Hematopoietic multipotent progenitor cell (in vitro differentiated cells): ENCODE data around the gene TSEN54. TPM values are rescaled to one million over a fixed set of nuclear protein-coding genes. Genes with fewer than 3 reads are reported as not detected.
A peak's percentile ranks its signal among the peaks of the same experiment; 100 is the strongest.

Experiments
- DNase-seq, 3 donors: peaks; one replicate each; pipeline ENCODE4 v3.0.0-alpha.2; 2011 to 2015; ENCODE audit warnings: low read depth in 2 of 3, low spot score in 2 of 3
- total RNA-seq: library from RNA; depleted of rRNA; stranded (reverse); fragments of >200 nt; gene quantifications from one replicate; pipeline ENCODE4 v1.2.3, GENCODE V29; 2012

TSEN54 gene
- total RNA-seq, 1 donor = 30.2 TPM

GRCh38 chr17:75558666-75559530 is 42.6 kb downstream of the TSEN54 start:
- DNase-seq = no peak

GRCh38 chr17:75559958-75560533 is 43.7 kb downstream of the TSEN54 start:
- no peak for DNase-seq

- DNase-seq = peak in 1 of 3 donors; percentile 16
Measured at GRCh38 chr17:75561927-75562603, 45.7 kb downstream of the TSEN54 start.

GRCh38 chr17:75563063-75563758 is 46.9 kb downstream of the TSEN54 start:
- no peak for DNase-seq

GRCh38 chr17:75564195-75564594 is 47.9 kb downstream of the TSEN54 start:
- no peak for DNase-seq

DNA sequence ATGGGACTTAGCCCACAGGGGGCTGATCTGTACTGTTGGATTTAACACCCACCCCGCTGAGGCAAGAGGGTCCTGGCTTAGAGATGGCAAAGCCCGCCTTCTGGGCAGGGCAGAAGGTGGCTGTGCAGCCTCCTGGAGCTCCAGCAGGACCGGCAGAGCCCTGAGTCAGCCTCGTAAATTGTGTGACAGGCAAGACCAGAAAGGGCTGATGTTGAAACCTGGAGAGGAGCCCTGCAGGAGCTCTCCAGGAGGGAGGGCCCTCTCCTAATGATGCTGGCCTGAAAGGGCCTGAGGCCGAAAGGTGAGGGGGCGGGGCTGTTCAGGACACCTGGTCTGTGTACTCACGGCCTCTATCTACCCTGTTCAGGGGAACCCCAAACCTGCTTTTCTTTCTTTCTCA is 48.7 kb downstream of the TSEN54 start:
- DNase-seq = no peak

DNA sequence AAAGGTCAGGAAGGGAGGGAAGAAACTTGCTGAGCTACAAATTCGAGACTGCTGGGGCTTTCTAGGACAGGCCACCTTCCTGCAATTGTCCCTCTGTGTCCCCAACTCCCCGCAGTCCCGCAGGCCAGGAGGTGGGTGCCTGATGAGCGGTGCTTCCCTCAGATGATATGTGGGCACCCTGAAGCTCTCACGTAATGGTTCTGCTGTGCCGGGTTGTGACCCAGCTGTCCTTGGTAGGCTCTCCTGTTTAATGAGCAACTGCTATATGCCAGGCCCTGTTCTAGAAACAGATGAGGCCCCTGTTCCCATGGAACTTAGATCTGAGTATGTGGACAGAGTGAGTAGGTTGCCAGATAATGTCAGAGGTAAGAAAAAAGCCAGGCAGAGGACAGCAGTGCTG is 49.3 kb downstream of the TSEN54 start:
- DNase-seq = no peak

DNA sequence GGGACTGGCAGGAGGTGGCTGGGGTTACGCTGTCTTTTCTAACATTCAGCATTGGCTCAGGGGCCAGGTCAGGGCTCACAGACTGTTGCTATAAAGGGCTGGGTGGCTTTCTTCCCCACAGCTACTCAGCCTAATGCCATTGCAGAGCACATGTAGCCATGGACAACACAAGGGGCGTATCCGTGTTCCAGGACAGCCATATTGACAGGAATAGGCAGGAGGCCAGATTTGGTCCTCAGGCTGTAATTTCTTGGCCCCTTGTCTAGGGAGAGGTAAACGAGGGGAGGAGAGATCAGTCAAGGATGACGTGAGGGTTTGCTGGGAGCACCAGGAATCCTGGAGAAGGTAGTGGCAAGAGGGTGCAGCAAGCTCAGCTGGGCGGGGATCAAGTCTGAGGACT is 50.1 kb downstream of the TSEN54 start:
- no peak for DNase-seq

- DNase-seq = no peak
Measured at GRCh38 chr17:75566834-75567233, 50.5 kb downstream of the TSEN54 start.

DNA sequence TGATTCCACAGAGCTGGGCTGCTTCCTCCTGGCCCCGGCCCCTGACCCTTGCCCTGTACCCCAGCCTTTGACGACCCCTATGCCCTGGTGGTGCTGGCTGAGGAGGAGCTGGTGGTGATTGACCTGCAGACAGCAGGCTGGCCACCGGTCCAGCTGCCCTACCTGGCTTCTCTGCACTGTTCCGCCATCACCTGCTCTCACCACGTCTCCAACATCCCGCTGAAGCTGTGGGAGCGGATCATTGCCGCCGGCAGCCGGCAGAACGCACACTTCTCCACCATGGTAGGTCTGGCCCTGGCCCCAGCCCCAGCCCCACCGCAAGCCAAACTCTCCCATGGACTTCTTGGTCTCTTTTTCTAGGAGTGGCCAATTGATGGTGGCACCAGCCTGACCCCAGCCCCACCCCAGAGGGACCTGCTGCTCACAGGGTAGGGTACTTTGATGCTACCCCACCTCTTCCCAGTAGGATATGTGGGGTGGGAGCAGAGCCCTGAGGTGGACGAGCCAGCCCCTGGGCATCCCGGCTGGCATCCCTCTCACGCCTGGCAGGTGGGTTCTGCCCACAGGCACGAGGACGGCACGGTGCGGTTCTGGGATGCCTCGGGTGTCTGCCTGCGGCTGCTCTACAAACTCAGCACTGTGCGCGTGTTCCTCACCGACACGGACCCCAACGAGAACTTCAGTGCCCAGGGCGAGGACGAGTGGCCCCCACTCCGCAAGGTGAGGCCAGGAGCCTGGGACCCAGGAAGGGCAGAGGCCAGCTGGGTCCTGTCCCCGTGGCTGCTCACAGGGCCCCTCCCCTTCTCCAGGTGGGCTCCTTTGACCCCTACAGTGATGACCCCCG is 52.3 kb downstream of the TSEN54 start:
- no peak for DNase-seq

DNA sequence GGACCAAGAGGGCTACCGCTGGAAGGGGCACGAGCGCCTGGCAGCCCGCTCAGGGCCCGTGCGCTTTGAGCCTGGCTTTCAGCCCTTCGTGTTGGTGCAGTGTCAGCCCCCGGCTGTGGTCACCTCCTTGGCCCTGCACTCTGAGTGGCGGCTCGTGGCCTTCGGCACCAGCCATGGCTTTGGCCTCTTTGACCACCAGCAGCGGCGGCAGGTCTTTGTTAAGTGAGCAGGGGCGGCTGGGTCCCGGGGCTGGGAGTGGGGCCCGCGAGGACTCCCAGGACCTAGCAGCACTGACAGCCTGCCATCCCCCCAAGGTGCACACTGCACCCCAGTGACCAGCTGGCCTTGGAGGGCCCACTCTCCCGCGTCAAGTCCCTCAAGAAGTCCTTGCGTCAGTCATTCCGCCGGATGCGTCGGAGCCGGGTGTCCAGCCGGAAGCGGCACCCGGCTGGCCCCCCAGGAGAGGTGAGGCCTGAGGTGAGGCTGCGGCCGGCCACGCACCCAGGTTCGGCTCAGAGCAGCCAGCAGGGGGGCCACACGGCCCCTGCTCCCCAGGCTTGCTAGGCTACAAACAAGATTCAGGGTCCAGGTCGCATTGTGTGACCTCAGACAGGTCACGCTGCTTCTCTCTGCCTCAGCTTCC is 53.8 kb downstream of the TSEN54 start:
- no peak for DNase-seq

- DNase-seq = no peak
Measured at GRCh38 chr17:75570772-75571171, 54.4 kb downstream of the TSEN54 start.

DNA sequence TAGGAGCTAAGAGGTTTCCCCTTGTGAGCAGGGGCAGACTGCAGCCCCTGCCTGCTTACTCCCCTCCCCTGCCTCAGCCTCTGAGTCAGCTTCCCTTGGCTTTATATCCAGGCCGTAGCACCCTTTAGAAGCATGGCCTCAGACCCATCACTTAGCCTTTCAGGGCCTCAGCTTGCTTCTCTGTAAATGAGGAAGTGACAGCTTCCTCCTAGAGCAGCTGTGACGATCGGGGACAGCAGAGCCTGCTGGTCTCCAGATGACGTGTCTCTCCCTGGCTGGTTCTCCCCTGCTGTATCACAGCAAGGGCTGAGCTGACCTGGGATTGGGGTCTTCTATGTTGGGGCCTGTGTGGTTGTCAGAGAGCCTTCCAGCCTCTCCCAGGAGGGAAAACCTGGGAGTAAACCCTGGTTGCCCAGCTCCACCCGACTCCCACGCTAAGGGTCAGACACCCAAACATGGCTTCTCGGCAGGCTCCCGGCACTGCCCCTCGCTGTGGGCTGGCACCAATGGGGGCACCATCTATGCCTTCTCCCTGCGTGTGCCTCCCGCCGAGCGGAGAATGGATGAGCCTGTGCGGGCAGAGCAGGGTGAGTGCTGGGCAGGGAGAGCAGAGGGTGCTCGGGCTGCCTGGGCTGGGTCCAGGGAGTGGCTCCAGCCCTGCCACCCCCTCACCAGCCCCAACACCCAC is 55.0 kb downstream of the TSEN54 start:
- peak in 2 of 3 donors; percentile 92 to 98 for DNase-seq

GRCh38 chr17:75571885-75572215 is 55.5 kb downstream of the TSEN54 start:
- no peak for DNase-seq

DNA sequence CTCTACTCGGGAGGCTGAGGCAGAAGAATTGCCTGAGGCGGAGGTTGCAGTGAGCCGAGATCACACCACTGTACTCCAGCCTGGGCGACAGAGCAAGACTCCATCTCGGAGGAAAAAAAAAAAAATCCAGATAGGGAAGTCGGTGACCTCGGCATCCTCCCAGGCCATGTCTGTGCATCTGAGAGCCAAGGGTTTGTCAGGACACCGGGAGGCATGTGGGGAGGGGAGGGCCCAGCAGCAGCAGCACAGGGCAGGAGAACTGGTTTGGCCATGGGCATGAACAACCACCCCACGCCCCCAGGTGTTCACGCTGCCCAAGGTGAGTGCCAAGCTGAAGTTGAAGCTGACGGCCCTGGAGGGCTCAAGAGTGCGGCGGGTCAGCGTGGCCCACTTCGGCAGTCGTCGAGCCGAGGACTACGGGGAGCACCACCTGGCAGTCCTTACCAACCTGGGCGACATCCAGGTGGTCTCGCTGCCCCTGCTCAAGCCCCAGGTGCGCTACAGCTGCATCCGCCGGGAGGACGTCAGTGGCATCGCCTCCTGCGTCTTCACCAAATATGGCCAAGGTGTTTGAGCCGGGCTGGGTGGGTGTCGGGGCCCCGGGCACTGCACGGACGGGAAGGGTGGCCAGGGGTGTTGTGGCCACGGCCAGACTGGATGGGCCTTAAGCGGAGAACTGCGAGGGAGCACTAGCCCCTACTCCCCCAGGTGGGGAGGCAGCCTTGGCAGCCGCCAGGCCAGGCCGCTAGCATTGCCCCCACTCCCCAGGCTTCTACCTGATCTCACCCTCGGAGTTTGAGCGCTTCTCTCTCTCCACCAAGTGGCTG is 56.6 kb downstream of the TSEN54 start:
- no peak for DNase-seq

DNA sequence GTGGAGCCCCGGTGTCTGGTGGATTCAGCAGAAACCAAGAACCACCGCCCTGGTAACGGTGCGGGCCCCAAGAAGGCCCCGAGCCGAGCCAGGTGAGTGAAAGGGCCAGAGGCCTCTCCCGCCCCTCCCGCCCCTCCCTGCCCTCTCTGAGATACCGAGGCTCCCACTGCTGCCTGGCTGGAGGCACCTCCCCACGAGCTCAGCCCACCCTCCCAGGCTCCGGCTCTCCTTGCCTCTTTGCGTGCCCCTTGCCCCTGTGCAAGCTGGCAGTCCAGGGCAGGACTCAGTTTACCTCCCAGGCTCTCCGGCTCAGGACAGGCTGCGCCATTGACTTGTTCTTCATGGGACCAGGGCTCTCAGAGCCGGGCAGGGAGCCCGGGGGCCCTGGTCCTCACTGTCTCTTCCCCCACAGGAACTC is 57.2 kb downstream of the TSEN54 start:
- no peak for DNase-seq

- DNase-seq = no peak
Measured at GRCh38 chr17:75573994-75574393, 57.7 kb downstream of the TSEN54 start.
